T follicular helper cell (primary cell): ENCODE data around the gene MED8.
"Not testable (repeated sequence)": the region's sequence is repeated elsewhere in the genome, so short reads cannot be mapped to it uniquely, and the experiment has no call there.

Source experiments
- DNase-seq: peaks from one replicate; pipeline ENCODE4 v3.0.0-alpha.2; 2020; ENCODE audit warnings: low read depth

MED8 gene

DNA sequence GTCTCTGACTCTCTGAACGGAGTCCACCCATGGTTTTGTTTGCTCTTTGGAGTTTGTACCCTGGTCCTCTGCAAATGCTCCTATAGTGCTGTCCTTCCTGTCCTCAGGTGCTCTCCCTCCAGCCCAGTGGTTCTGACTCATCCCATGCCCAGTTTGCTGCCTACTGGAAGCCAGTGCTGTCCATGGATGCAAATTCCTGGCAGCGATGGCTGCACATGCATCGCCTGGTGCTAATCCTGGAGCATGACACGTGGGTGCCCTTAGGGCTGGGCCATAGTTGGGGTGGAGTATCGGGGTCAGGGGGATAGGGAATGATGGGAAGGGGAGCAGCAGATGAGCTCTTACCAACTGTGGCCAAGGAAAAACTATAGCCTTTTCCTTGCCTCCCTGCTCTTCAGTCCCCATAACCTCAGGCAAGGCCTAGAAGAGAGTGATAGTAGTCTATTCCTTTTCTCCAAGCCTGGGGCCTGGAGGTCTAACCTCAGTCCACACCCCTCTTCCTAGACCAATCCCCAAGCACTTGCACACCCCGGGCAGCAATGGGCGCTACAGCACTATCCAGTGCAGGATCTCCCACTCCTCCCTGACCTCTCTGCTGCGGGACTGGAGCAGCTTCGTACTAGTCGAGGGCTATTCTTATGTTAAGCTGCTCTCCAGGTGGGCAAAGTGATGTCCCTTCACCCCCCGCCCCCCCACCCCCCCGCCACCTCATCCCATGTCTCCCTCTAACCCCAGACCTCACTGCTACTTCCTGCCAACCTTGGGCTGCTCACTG, 32.6 kb upstream of the MED8 start:
- no peak for DNase-seq

DNA sequence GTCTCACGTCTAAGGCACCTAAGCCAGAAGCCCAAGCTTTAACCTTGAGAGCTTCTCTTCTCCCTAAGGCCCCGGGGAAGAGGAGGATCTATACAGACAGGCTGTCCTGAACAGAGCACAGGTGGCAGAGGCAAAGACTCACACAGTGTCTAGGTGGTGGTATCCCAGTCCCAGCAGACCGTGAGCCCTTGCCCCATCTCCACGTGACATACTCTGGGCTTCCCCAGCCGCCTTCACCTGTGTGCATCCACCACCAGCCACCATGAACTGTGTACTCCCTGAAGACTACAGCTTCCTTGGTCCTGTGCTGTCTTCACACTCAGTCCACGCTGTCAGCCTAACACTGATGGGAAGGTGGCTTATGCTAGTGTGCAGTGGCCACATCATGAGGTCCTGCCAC, 31.8 kb upstream of the MED8 start:
- no peak for DNase-seq

DNA sequence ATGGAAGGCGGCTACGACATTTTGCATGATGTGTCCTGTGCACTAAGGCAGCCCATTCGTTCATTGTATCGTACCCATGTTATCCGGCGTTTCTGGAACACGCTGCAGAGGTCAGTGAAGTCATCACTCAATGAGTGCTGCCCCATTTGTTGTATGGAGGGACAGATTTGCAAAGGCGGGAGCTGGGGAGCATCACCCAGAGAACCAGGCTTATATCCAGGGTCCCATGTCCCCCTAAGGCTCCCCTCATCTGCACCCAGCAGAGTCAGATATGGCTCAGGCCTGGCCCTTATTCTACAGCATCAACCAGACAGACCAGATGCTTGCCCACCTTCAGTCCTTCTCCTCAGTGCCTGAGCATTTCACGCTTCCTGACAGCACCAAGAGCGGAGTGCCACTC, 31.3 kb upstream of the MED8 start:
- DNase-seq = no peak

DNA sequence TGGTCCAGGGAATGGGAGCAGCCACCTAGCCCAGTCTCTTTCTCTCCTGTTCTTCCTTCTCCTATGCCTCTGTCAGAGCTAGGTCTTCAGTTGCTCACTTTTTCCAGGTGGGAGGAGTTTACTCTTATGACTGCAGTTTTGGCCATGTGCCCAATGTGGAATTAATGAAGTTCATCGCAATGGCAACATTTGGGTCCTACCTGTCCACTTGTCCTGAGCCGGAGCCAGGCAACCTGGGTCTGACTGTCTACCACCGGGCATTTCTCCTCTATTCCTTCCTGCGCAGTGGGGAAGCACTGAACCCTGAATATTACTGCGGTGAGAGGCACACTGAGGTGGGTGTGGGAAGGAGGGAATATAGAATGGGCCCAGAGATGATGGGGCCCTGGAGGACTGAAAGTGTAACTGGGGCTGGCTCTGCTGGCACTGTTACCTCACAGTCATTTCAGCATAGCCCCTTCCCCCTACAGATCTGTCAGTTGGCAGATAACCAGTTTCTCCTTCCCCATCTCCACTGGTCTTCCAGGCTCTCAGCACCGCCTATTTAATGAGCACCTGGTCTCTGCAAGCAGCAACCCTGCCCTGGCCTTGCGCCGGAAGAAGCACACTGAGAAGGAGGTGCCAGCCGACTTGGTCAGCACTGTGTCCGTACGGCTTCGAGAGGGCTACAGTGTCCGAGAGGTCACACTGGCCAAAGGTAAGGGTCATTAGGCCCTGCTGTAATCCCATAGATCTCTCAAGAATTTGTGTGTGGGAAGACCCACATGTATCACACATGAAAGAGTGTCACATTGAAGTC, 30.2 kb upstream of the MED8 start:
- DNase-seq = no peak

DNA sequence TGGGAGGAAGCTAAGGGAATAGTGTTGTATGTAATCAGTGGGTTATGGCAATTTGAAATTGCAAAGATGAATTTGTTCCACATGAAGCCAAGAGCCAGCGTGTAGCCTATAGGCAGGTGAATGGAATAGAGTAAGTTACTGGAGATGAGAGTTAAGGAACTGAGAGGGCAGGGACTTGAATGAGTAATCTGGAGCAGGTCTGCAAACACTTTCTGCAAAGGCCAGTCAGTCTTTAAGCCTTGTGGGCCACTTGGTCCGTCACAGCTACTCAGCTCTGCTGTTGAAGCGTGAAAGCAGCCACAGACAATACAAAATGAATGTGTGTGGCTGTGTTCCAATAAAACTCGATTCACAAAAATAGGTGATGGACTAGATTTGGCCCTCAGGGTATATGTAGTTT, 29.3 kb upstream of the MED8 start:
- DNase-seq = no peak

DNA sequence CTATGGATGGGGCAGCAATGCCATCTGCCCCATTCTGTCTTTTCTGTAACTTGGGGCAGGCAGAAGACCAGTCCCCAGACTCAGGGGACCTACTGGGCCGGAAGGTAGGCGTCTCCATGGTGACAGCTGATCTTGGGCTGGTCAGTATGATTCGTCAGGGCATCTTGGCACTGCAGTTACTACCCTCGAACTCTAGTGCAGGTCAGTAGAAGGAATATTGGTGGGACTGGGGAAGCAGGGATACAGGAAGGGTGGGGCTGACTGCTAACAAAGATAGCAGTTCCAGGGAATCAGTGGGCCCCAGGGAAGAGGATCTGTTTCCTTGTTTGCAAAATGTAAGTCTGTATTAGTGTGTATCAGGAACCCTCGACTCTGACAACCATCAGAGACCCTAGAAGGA, 26.3 kb upstream of the MED8 start:
- no peak for DNase-seq

DNA sequence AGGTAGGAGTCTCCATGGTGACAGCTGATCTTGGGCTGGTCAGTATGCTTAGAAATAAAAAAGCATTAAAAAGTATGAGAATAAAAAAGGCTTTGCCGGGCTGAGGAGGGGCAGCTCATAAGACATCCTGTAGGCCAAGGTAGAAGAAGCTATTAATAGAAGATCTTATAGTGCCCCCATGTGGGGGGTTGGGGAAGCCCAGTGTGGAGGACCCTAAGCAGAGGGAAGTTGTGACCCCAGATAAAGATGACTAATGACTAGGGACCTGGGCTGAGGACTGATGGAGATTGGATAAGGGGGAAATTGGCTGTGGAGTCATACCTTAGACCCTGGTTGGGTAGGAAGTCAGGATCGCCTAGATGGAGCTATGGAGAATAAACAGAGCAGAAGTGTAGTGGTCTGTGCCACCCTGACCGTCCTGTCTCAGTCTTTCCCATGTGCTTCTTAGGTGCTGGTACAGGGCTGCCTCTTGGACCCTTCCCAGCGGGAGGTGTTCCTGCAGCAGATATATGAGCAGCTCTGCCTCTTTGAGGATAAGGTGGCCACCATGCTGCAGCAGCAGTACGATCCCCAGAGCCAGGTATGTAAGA, 25.1 kb upstream of the MED8 start:
- DNase-seq = peak; percentile 46

DNA sequence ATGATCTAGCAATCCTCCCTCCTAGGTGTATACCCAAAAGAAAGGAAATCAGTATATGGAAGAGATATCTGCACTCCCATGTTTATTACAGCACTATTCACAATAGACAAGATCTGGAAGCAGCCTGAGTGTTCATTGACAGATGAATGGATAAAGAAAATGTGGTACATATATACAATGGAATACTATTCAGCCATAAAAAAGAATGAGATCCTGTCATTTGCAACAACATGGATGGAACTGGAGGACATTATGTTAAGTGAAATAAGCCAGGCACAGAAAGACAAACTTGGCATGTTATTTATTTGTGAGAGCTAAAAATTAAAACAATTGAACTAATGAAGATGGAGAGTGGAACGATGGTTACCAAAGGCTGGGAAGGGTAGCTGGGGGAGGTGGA, 23.8 kb upstream of the MED8 start:
- not testable (repeated sequence) for DNase-seq

DNA sequence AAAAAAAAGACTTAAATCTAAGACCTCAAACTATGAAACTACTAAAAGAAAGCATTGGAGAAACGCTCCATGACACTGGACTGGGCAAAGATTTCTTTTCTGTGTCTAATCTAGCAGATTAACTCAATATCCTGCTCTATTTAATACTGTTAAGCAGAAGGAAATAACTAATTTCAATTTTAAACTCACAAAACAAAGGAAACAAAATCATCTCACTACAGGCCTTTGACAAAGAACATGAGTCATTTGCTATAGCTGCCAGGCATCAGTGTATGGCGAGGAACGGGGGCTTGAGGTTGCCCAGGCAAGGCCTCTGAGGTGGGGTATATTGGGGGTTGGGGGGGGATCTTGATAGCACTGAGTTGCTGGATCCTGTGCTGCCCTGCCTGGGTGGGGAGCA, 21.0 kb upstream of the MED8 start:
- DNase-seq = no peak

DNA sequence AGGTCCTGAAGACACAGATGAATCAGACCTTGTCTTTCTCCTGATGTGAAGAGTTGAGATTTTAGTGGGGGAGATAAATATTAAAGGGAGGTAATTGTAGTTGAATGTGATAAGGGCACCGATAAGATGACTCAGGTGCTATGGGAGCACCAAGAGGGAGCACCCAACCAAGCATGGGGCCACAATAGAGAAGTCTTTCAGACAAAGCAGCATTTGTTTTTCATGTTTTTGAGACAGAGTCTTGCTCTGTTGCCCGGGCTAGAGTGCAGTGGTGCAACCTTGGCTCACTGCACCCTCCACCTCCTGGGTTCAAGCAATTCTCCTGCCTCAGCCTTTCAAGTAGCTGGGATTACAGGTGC, 16.3 kb upstream of the MED8 start:
- DNase-seq = no peak

DNA sequence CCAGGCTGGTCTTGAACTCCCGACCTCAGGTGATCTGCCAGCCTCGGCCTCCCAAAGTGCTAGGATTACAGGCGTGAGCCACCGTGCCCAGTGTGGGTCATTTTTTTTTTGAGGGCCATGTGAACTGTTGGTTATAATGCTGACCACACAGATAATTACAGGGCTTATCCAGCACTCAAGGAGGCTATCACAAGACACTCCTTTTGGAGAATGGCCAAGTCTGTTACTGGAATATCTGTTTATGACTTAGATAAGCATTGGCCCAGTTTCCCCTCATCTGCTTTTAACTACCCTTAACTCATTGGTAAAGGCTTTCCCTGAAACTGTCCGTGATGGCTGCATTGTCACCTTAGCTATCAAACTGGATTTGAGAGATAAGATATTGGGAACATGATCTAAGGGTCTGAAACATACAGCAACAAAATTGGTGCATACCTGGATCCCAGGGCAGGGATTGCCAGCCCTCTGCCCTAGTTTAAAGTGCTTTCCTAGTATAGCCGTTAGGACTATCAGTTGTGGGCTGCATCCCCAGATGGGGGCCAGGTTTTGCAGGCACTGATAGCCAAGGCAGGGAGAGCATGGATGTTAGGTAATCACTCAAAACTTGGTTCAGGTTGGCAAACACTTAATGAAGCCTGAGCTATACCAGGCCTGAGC, 15.7 kb upstream of the MED8 start:
- no peak for DNase-seq

DNA sequence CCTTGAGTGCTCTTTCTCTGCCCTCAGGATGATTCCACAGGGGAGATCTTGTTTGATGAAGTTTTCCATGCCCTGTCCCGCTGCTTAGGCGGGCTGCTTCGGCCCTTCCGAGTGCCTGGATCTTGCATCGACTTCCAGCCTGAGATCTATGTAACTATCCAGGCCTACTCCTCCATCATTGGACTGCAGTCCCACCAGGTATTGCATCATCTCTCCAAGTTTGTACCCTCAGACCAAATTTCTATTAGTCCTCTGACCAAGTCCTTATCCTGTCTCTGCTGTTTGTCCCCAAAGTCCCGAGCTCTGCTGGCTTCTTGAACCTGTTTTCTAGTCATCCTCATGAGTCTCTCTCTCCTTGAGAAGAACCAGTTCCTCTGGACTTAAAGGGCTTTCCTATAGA, 14.8 kb upstream of the MED8 start:
- no peak for DNase-seq

DNA sequence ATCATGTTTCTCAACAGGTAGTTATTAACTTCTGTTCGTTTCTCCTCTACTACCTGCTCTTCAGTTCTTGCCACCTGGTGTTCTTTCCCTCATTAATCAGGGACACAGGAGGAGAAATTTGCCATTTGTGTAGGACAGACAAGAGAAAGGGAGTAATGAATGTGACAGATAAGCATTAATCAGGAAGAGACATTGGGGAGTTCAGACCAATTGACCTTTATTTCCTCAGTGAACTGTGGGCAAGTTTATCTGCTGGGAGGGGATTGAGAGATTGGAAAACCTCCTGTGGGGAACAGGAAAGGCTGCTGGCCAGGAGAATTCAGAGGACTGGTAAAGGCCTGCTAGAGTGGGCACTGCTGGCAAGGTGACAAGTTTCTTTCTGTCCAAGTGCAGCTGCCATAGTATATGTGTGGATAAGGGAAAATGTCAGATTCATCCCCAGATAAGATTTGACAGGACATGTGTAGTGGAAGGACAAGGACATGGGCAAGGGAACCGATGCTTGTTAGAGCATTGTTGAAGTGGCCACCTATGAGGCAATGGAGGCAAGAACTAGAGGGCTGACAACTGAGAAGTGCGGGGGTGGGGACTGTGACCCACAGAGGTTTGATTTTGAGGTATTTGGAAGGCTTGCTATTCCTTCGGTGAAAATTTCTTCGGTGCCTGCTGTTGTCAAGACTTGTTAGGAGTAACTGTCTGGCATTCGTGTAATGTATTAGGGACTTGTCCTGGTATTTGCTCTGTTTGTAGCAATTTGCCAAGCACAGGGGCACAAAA, 12.7 kb upstream of the MED8 start:
- DNase-seq = no peak

DNA sequence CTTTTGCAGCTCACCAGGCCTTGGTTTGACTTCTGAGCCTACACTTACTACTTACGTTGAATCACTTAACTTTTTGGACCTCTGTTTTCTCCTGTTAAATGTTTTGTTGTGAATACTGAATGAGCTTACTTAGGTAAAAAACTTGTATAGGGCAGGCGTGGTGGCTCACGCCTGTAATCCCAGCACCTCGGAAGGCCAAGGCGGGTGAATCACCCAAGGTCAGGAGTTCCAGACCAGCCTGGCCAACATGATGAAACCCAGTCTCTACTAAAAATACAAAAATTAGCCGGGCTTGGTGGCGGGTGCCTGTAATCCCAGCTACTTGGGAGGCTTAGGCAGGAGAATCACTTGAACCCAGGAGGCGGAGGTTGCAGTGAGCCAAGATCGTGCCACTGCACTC, 10.8 kb upstream of the MED8 start:
- not testable (repeated sequence) for DNase-seq

DNA sequence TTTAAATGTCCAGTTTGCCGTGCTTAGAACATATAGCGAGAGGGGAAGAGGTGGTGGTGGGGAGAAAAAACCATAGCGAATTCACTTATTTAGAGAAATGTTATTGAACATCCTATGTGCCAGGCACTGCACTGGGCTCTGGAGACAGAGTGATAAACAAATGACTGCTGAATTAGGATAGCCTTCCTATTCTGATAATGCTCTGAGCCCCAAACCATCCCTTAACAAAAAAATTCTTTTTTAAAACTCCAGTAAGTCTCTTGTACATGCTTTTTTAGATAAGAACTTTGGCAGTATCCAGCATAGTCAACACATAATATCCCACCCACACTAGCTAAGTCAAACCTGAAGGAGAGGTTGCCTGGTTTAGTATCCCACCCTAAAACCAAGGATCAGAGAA, 8.6 kb upstream of the MED8 start:
- DNase-seq = no peak

DNA sequence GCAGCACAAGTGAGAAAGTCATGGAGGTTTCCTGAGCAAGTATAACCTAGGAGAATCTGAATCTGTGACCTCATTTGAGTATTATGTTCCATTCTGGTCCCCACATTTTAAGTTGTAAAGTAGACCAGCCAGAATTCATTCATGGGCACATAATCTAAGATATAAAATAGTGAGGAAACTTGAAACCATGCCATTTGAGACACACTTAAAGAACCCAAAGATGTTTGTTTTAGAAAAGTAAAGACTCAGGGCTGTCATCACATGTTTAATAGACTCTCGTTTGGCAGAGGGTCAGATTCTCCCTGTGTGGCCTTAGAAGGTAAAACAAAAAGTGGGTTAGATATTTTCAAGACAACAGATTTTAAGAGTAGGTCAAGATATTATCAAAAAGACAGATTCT, 6.5 kb upstream of the MED8 start:
- no peak for DNase-seq

DNA sequence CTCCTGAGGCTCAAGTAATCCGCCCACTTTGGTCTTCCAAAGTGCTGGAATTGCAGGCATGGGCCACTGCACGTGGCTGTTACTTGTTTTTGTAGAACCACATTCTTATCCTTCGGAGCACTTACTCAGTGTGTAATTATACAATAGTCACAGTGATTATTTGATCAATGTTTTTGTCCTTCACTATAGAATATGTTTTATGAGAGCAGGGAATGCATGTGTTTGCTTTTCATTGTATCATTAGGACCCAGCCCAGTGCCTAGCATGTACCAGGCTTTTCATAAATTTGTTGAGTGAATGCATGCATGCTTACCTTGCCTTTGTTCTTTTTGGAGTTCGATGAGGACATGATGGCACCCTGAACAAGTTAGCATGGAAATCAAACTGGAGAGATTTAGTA, 5.9 kb upstream of the MED8 start:
- DNase-seq = no peak

DNA sequence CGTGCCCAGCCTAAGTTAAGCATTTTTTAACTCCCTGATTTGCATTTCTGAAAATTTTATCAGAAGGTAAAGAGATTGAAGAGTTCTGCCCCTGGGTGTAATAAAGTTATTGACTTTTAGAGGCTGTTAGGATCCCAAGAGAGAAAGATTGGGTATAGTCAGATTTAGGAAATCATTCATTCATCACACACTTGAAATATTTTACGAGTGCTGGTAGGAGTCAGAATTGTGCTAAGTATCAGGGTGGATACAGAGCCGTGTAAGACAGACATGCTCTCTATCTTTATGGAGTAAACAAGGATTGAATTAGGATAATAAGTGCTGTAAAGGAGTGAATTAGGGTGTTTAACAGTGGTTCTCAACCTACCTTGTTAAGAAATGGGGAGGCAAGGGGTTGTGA, 3.1 kb upstream of the MED8 start:
- no peak for DNase-seq

DNA sequence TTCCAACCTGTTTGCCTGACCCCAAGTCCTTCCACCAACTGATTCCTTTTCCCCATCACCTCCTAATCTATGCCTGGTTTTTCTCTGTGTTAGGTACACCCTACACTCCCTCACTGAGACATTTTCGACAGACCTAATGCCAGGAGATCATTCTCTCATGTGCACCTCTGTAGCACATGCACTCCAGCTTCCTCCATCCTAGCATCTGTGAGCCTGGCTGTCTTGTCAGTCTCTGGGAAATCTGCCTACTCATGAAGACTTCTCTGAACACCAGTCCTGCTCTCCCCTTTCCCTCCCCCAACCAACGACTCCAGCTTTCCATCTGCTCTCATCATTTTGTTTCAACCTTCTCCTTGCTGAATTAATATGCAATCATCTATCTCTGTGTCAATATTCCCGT, 987 bp downstream of the MED8 start:
- no peak for DNase-seq

DNA sequence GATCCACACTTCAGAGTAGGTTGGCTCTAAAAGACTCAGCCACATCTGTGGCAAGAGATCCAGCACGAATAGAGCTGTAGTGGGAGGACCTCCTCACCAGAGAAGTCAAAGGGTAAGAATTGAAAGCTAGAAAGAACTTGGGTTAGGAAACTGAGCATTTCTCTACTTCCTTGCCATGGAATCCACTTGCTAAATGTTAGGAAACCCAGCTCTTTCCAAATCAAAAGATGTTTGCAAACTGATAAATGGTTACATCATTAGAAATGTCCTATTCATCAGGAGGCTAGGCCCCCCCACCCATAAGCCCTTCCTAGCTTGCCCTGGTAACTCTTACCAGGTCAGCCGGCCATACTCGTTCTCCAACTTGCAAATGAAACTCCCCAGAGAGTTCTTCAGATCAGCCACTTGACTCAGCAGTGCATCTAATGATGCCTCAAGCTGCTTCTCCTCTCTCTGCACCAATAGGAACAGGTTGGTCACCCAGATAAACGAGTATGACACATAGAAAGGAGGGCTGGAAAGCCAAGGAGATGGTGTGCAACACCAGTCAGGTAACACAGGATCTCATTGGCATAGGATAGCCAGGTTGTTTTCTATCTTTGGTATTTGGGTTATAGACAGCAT, 1.5 kb downstream of the MED8 start:
- no peak for DNase-seq

DNA sequence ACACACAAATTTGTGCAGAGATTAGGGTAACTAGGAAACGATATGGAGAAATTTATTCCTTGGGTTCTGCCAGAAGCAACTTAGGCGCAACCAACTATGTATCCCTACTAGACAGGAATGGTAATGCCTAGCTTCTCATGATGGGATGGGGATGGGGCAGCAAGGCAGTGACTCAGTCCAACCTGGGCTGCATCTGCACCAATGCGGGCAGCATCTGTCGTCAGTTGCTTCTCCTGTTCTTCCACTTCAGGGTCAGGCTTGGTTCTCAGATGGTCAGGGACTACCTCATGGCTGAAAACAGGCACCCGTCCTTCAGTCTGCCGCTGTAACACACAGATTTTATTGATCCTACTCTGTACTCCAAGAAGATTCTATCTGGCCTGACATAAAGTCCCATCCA, 2.9 kb downstream of the MED8 start:
- DNase-seq = no peak

DNA sequence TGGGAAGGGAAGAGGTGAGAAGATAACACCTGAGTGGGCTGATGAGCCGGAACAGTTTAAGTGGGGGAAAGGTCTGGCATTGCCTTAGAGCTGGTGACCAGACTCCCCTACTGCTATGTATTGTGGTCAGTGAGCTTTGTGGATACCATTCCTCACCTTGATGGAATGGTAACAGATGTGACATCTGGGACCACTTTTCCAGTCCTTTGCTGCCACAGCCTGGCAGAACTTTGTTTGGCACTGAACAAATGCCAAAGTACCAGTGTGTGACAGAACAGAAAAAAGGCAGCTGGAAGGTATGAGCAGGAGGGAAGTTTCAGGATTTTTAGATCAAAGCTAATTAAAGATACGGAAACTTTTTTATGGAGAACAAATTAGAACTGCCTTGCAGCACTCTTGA, 6.2 kb downstream of the MED8 start:
- DNase-seq = no peak
